Activated T-helper 1 cell treated with Interleukin-2 at 50 U/mL for 16 hours (primary cell): Measurements from ENCODE around the gene DNAJB5.

Experiments used
- DNase-seq: peaks from one replicate; pipeline ENCODE4 v3.0.0-alpha.2; 2020; ENCODE audit warnings: low read depth

DNAJB5 gene

GRCh38 chr9:34984049-34984448 is 5.5 kb upstream of the DNAJB5 start:
- no peak for DNase-seq

GRCh38 chr9:34985311-34985899 is 4.1 kb upstream of the DNAJB5 start:
- no peak for DNase-seq

- DNase-seq: no peak
Measured at GRCh38 chr9:34986540-34987047, 3.0 kb upstream of the DNAJB5 start.

- DNase-seq: no peak
Measured at GRCh38 chr9:34987160-34987901, 2.2 kb upstream of the DNAJB5 start.

- DNase-seq: no peak
Measured at GRCh38 chr9:34988218-34989002, 1.1 kb upstream of the DNAJB5 start.

GRCh38 chr9:34989946-34990635 is 546 bp downstream of the DNAJB5 start:
- DNase-seq: no peak

GRCh38 chr9:34990908-34991606 is 1.5 kb downstream of the DNAJB5 start:
- DNase-seq: no peak

GRCh38 chr9:34991607-34992375 is 2.2 kb downstream of the DNAJB5 start:
- no peak for DNase-seq

GRCh38 chr9:34992376-34992951 is 2.9 kb downstream of the DNAJB5 start:
- no peak for DNase-seq

- no peak for DNase-seq
Measured at GRCh38 chr9:34993502-34994259, 4.1 kb downstream of the DNAJB5 start.

GRCh38 chr9:34994260-34994899 is 4.8 kb downstream of the DNAJB5 start:
- no peak for DNase-seq

GRCh38 chr9:34994900-34995669 is 5.5 kb downstream of the DNAJB5 start:
- no peak for DNase-seq

- no peak for DNase-seq
Measured at GRCh38 chr9:34995670-34996060, 6.1 kb downstream of the DNAJB5 start.

- no peak for DNase-seq
Measured at GRCh38 chr9:34996181-34996904, 6.8 kb downstream of the DNAJB5 start.

- DNase-seq: no peak
Measured at GRCh38 chr9:34996905-34997279, 7.3 kb downstream of the DNAJB5 start.

- no peak for DNase-seq
Measured at GRCh38 chr9:34997379-34997781, 7.8 kb downstream of the DNAJB5 start.

GRCh38 chr9:34998266-34998665 is 8.7 kb downstream of the DNAJB5 start:
- DNase-seq: no peak

- DNase-seq: no peak
Measured at GRCh38 chr9:34999576-34999975, 10.0 kb downstream of the DNAJB5 start.
